SK-N-SH (cell line): ENCODE data around the gene ORM1. TPM values are rescaled to one million over a fixed set of nuclear protein-coding genes. Genes with fewer than 3 reads are reported as not detected.

ENCODE experiments used
- CTCF ChIA-PET: fragments of 300-600, 350-600 bp; formaldehyde crosslinking; extraction: SDS; loops from one replicate; lab custom pipeline; 2021; lab: Yijun Ruan, JAX
- POLR2A ChIA-PET: fragments of 350-600 bp; sonication (Branson Sonifier 250); formaldehyde crosslinking; extraction: SDS; loops from one replicate; lab custom pipeline; 2020; ENCODE audit warnings: antibody characterized with exemption, inconsistent platforms; lab: Yijun Ruan, JAX
- DNase-seq: peaks from one replicate; pipeline ENCODE4 v3.0.0; 2012
- H2AFZ ChIP-seq: fragments of 200-600 bp; sonication (generic); 2 replicates; pipeline ENCODE4 v1.8.1; 2016; ENCODE audit warnings: antibody characterized with exemption, mild to moderate bottlenecking, low read depth
- H3F3A ChIP-seq: fragments of 200-600 bp; sonication (generic); replicated peaks from 2 replicates; pipeline ENCODE3; 2016; ENCODE audit warnings: antibody characterized with exemption, mild to moderate bottlenecking; ENCODE audit not compliant: insufficient read depth
- H3K27ac ChIP-seq, 2 experiments: fragments of 200-500 bp in 1 of 2; fragments of 200-600 bp in 1 of 2; sonication (Bioruptor generic) in 1 of 2; sonication (generic), shearing (Covaris generic) in 1 of 2; 2 replicates each; pipeline versions ENCODE4 v1.5.1 to v1.6.1; 2014 to 2016; ENCODE audit warnings: low read depth in 2 of 2, inconsistent platforms in 1 of 2, low read length in 1 of 2, mild to moderate bottlenecking in 1 of 2, mixed read lengths in 1 of 2
- H3K27me3 ChIP-seq: fragments of 200-600 bp; sonication (generic), shearing (Covaris generic); 2 replicates; pipeline ENCODE4 v1.6.1; 2016; ENCODE audit warnings: mixed run types; ENCODE audit not compliant: insufficient read depth
- H3K36me3 ChIP-seq, 2 experiments: fragments of 200-500 bp in 1 of 2; fragments of 200-600 bp in 1 of 2; sonication (Bioruptor generic) in 1 of 2; sonication (generic) in 1 of 2; replicated peaks in 1 of 2; 2 replicates each; pipeline versions ENCODE3 to v1.5.1; 2014 to 2016; ENCODE audit warnings: low read length in 1 of 2, mild to moderate bottlenecking in 1 of 2; ENCODE audit not compliant: insufficient read depth in 2 of 2, control insufficient read depth in 1 of 2
- H3K4me1 ChIP-seq, 2 experiments: fragments of 200-500 bp in 1 of 2; fragments of 200-600 bp in 1 of 2; sonication (Bioruptor generic) in 1 of 2; sonication (generic), shearing (Covaris generic) in 1 of 2; 2 replicates each; pipeline versions ENCODE4 v1.5.1 to v1.6.1; 2014 to 2016; ENCODE audit warnings: low read depth in 1 of 2, low read length in 1 of 2, mixed run types in 1 of 2; ENCODE audit not compliant: insufficient read depth in 2 of 2, control insufficient read depth in 1 of 2
- H3K4me2 ChIP-seq: fragments of 200-600 bp; sonication (generic), shearing (Covaris generic); 2 replicates; pipeline ENCODE4 v1.6.1; 2017; ENCODE audit warnings: mixed run types
- H3K4me3 ChIP-seq, 2 experiments: fragments of 200-500 bp in 1 of 2; fragments of 200-600 bp in 1 of 2; sonication (Bioruptor generic) in 1 of 2; sonication (generic), shearing (Covaris generic) in 1 of 2; 2 replicates each; pipeline versions ENCODE4 v1.5.1 to v1.8.1; 2014 to 2016; ENCODE audit warnings: low read depth in 2 of 2, inconsistent platforms in 1 of 2, low read length in 1 of 2, mild to moderate bottlenecking in 1 of 2, mixed read lengths in 1 of 2, moderate library complexity in 1 of 2
- H3K79me2 ChIP-seq: fragments of 200-600 bp; sonication (generic); 2 replicates; pipeline ENCODE4 v1.8.1; 2017; ENCODE audit warnings: mild to moderate bottlenecking; ENCODE audit not compliant: insufficient read depth
- H3K9ac ChIP-seq: fragments of 200-600 bp; sonication (generic); 2 replicates; pipeline ENCODE4 v1.6.1; 2017; ENCODE audit warnings: mixed run types
- H3K9me2 ChIP-seq: fragments of 200-600 bp; sonication (generic); 2 replicates; pipeline ENCODE4 v1.6.1; 2017; ENCODE audit warnings: mixed run types
- H3K9me3 ChIP-seq: fragments of 200-600 bp; sonication (generic); 2 replicates; pipeline ENCODE4 v1.6.1; 2017; ENCODE audit warnings: mixed run types, mild to moderate bottlenecking, moderate library complexity
- H4K20me1 ChIP-seq: fragments of 200-600 bp; sonication (generic); 2 replicates; pipeline ENCODE4 v1.6.1; 2017; ENCODE audit warnings: mild to moderate bottlenecking, mixed run types; ENCODE audit not compliant: insufficient read depth
- FOSL2 ChIP-seq: IDR thresholded peaks from 2 replicates; pipeline ENCODE4 v1.4.0; 2012; ENCODE audit warnings: low read depth, mild to moderate bottlenecking, moderate library complexity, borderline replicate concordance
- IRF3 ChIP-seq: fragments of 150-350 bp; IDR thresholded peaks from 2 replicates; pipeline ENCODE4 v1.6.1; 2016; ENCODE audit warnings: mild to moderate bottlenecking, low read depth, low read length
- MAX ChIP-seq: IDR thresholded peaks from 2 replicates; pipeline ENCODE4 v1.4.0; 2012; ENCODE audit warnings: low read depth
- NRF1 ChIP-seq: IDR thresholded peaks from 2 replicates; pipeline ENCODE4 v1.6.1; 2012; ENCODE audit warnings: low read depth, mild to moderate bottlenecking, low read length
- REST ChIP-seq: IDR thresholded peaks from 2 replicates; pipeline ENCODE4 v1.6.1; 2012; ENCODE audit warnings: mild to moderate bottlenecking, low read depth, low read length, moderate library complexity
- TAF1 ChIP-seq: IDR thresholded peaks from 2 replicates; pipeline ENCODE4 v1.6.1; 2012; ENCODE audit warnings: low read depth, mild to moderate bottlenecking, low read length, moderate library complexity, borderline replicate concordance
- TCF12 ChIP-seq: IDR thresholded peaks from 2 replicates; pipeline ENCODE4 v1.4.0; 2012
- TEAD4 ChIP-seq: IDR thresholded peaks from 2 replicates; pipeline ENCODE4 v1.4.0; 2012; ENCODE audit warnings: mild to moderate bottlenecking, borderline replicate concordance; ENCODE audit not compliant: insufficient read depth
- WGBS: methylation state at CpG from one replicate; pipeline ENCODE4 v1.1.6; 2017; ENCODE audit warnings: low lambda C conversion rate; 5-methylcytosine and 5-hydroxymethylcytosine counted together
- polyA plus RNA-seq, 3 experiments: library from polyadenylated mRNA; depleted of rRNA; stranded (reverse); fragments of >200 nt; gene quantifications; 2 replicates each; pipeline ENCODE4 v1.2.3, GENCODE V29; 2012

ORM1 gene
- polyA plus RNA-seq, 1 of the 3 experiments (the other 2 are of a cell fraction), result not detected

GRCh38 chr9:114372921-114373448, 50.1 kb downstream of the ORM1 start:
- no peak overlapping the region for H3K27ac ChIP-seq
- H3K79me2 ChIP-seq, result no peaks in the 10 kb centered on the region
- ChIA-PET CTCF (interaction anchor here (1.2 kb wide), 1 partner anchor 12 kb away, joined by 3 read pairs; no protein-coding TSS in a partner anchor), POLR2A (no interaction called here)
- no peaks in the 10 kb centered on the region for H3K9me2 ChIP-seq
- no peak overlapping the region for H3K9ac ChIP-seq
- no peaks in the 10 kb centered on the region for H3K9me3 ChIP-seq
- no peak overlapping the region for H2AFZ ChIP-seq
- H3K36me3 ChIP-seq, result no peaks in the 10 kb centered on the region
- no peak for DNase-seq
- H4K20me1 ChIP-seq, result no peaks in the 10 kb centered on the region
- TF ChIP-seq TEAD4 (no peak), REST (no peak), IRF3 (no peak), FOSL2 (no peak)
- TF ChIP-seq, all 33 proteins: peak for 0
- no peaks in the 10 kb centered on the region for H3K27me3 ChIP-seq
- H3K4me2 ChIP-seq, result no peak overlapping the region
- H3K4me1 ChIP-seq, result peaks cover 0 to 18% of the 10 kb centered on the region in 2 experiments; a peak in 1 of 4 replicates
- no peak overlapping the region for H3K4me3 ChIP-seq
- WGBS, result 91% methylated on average over 6 of the region's 9 CpGs
- no peaks in the 10 kb centered on the region for H3F3A ChIP-seq

GRCh38 chr9:114373960-114374730, 51.2 kb downstream of the ORM1 start:
- no peak for DNase-seq
- no peak overlapping the region for H3K4me2 ChIP-seq
- 92% methylated on average over 11 of the region's 16 CpGs for WGBS
- POLR2A ChIA-PET, result no interaction called here
- H2AFZ ChIP-seq, result no peak overlapping the region
- CTCF ChIA-PET, result no interaction called here
- no peaks in the 10 kb centered on the region for H3K79me2 ChIP-seq
- H3K4me3 ChIP-seq, result no peak overlapping the region
- no peaks in the 10 kb centered on the region for H3K36me3 ChIP-seq
- H3K27ac ChIP-seq, result no peak overlapping the region
- no peak overlapping the region for H3K9ac ChIP-seq
- no peaks in the 10 kb centered on the region for H3K27me3 ChIP-seq
- H3K9me3 ChIP-seq, result no peaks in the 10 kb centered on the region
- H3K9me2 ChIP-seq, result no peaks in the 10 kb centered on the region
- no peaks in the 10 kb centered on the region for H3F3A ChIP-seq
- TF ChIP-seq TAF1 (no peak), TCF12 (no peak), MAX (no peak), NRF1 (no peak), REST (no peak)
- H4K20me1 ChIP-seq, result no peaks in the 10 kb centered on the region
- peaks cover 0 to 18% of the 10 kb centered on the region in 2 experiments; a peak in 1 of 4 replicates for H3K4me1 ChIP-seq
